ENCODE results near the gene ITSN1.
A peak's percentile ranks its signal among the peaks of the same experiment; 100 is the strongest.
"Not testable (repeated sequence)": the region's sequence is repeated elsewhere in the genome, so short reads cannot be mapped to it uniquely, and the experiment has no call there.

Gene ITSN1

DNA sequence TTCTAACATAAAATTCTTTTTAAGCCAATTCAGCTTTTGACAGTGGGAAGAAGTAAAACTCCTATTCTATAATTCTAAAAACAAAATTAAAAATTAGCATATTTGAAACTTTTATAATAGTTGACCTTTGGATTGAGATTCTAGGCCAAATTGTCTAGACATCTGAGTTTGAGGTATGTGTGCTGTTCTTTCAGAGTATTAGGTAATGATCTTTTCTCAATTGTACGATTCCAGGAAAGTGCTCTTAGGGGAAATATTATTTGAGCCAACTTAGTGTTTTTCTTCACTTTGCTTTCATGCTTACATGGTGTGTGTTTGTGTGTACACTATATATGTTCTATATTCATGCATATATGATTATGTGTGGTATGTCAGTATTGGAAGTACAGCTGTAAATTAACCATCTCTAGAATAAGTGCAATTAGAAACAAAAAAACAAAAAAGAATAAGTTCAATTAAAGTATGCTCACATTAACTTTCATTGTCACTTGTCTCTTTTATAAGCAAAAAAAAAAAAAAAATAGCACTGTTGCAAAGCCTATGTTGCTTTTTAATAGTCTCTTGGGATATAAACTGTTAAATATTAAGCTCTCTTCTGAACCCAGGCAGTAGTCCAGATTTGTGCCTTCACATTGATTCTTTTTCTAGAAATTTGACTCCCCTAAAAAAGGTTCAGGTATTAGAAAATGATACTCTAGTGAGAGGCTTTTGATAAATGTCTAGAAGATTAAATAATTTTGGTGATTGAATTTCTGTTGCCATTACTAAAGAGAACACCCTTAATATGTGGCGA lies 141.1 kb downstream of the ITSN1 start:
- H3K4me3 ChIP-seq (ENCODE audit: control insufficient read depth, low read depth, low read length) = no peak overlapping the region
- TF ChIP-seq, protein P1, sequence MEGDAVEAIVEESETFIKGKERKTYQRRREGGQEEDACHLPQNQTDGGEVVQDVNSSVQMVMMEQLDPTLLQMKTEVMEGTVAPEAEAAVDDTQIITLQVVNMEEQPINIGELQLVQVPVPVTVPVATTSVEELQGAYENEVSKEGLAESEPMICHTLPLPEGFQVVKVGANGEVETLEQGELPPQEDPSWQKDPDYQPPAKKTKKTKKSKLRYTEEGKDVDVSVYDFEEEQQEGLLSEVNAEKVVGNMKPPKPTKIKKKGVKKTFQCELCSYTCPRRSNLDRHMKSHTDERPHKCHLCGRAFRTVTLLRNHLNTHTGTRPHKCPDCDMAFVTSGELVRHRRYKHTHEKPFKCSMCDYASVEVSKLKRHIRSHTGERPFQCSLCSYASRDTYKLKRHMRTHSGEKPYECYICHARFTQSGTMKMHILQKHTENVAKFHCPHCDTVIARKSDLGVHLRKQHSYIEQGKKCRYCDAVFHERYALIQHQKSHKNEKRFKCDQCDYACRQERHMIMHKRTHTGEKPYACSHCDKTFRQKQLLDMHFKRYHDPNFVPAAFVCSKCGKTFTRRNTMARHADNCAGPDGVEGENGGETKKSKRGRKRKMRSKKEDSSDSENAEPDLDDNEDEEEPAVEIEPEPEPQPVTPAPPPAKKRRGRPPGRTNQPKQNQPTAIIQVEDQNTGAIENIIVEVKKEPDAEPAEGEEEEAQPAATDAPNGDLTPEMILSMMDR (conservative IDR thresholded peaks at IDR 0.05; ENCODE audit: control insufficient read depth, insufficient read depth, low read depth, low read length) = no peak
- DNase-seq (ENCODE audit: low read depth) = no peak

DNA sequence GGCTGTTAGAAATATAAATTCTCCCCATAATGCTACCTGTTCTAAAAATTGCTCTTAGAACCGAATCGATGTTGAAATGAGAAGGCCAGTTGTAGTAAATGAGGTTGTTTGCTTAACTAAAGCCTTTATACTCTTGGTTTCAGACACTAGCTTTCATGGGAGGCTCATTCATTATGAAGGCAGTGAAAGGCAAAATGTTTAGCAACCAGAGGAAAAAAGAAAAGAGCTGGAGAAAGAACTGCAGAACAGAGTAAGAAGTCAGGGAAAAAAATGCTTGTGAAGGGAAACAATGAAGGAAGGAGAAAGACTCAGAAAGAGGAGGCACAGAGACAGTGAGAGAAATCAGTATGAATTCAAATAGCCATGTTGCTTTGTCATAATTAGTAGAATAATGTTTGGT lies 145.1 kb downstream of the ITSN1 start:
- DNase-seq (ENCODE audit: low read depth) = no peak
- TF ChIP-seq, protein P1 (conservative IDR thresholded peaks at IDR 0.05; ENCODE audit: control insufficient read depth, insufficient read depth, low read depth, low read length) = no peak
- no peak overlapping the region for H3K4me3 ChIP-seq (ENCODE audit: control insufficient read depth, low read depth, low read length)

DNA sequence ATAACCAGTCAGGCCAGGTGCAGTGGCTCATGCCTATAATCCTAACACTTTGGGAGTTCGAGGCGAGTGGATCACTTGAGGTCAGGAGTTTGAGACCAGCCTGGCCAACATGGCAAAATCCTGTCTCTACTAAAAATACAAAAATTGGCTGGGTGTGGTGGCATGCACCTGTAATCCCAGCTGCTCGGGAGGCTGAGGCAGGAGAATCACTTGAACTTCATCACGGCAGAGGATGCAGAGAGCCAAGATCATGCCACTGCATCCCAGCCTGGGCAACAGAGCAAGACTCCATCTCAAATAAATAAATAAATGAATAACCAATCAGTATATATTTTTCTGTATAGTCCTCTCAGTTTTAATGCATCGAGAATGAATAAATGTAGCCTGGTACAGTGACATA lies 146.1 kb downstream of the ITSN1 start:
- not testable (repeated sequence) for H3K4me3 ChIP-seq (ENCODE audit: control insufficient read depth, low read depth, low read length); DNase-seq (ENCODE audit: low read depth)

DNA sequence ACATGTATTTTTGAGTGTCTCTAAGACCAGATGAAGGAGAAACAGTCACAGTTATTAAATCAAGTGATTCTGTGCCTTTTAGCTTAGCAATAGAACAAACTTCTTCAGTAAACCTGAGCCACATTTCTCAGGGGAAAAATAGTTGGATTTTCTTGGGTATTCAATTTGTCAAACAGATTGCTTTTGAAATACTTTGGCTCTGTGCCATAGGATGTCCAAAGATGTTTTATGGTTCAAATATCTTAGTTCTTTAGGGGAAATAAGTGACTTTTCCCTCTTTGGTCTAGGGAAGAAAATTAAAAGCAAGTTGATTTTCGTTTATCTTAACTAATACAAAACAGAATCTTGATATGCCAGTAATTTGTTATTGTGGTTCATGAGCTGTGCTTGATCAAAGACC lies 147.4 kb downstream of the ITSN1 start:
- H3K4me3 ChIP-seq (ENCODE audit: control insufficient read depth, low read depth, low read length) = no peak overlapping the region
- peak; percentile 60 for DNase-seq (ENCODE audit: low read depth)
- TF ChIP-seq, protein P1 (conservative IDR thresholded peaks at IDR 0.05; ENCODE audit: control insufficient read depth, insufficient read depth, low read depth, low read length) = no peak

DNA sequence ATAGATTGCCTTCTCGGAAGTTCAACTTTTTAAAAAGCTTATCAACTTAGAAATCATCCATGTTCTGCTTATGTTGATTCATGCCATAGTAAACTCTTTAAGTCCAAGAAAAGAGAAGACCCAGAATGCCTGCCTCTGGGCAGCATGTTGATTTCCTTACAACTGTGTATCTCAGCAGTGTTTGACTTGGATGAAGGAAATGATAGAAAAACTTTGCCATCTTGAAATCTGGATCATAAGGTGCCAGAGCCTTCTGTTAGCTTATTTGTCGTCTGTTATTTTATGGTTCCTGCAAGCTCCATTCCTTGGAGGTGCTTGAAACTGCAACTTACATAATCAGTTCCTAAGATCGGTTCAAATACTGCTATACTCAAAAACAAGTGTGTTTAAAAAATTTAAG lies 148.8 kb downstream of the ITSN1 start:
- TF ChIP-seq, protein P1 (conservative IDR thresholded peaks at IDR 0.05; ENCODE audit: control insufficient read depth, insufficient read depth, low read depth, low read length) = no peak
- no peak for DNase-seq (ENCODE audit: low read depth)
- no peak overlapping the region for H3K4me3 ChIP-seq (ENCODE audit: control insufficient read depth, low read depth, low read length)

DNA sequence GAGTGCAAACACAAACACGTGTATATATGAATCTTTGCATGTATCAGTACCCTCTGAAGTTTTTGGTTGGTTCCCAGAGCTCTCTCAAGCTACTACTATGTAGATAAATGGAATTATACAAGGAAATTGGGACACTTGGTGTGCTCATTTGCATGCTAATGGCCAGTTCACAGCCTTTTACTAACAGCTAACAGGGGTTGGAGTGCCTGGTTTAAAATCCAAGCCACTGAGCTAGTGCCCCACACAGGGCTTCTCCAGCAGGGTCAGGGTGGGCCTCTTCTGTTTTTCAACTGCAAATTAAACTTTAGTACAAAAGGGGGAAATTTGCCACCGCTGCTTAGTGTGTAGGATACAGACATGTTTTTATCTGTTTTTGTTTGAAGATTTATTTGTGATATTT lies 152.3 kb downstream of the ITSN1 start:
- H3K4me3 ChIP-seq (ENCODE audit: control insufficient read depth, low read depth, low read length) = no peak overlapping the region
- DNase-seq (ENCODE audit: low read depth) = no peak
- TF ChIP-seq, protein P1 (conservative IDR thresholded peaks at IDR 0.05; ENCODE audit: control insufficient read depth, insufficient read depth, low read depth, low read length) = no peak

DNA sequence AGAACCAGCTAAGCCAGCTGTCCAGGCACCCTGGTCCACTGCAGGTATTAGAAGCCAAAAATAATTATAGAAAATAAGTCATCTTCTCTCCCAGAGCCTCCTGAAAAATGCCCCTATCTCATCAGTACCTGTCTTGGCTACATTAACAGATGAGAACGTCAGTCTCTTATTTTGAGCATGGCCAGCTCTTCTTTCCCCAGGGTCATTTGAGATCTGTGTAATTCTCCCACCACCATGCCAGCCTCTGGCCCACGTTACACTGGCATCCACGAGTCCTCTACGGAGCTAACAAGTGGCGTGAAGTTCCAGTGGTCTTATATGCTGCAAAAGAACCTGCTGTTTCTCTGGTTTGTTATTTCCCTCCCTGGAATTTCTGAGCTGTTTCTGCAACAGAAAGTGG lies 155.3 kb downstream of the ITSN1 start:
- H3K4me3 ChIP-seq (ENCODE audit: control insufficient read depth, low read depth, low read length) = no peak overlapping the region
- TF ChIP-seq, protein P1 (conservative IDR thresholded peaks at IDR 0.05; ENCODE audit: control insufficient read depth, insufficient read depth, low read depth, low read length) = no peak
- no peak for DNase-seq (ENCODE audit: low read depth)
